RWPE2 (cell line): ENCODE results near the gene MRPL48.

Experiments
- ATAC-seq: fragments of 200-7000 bp; cut with Tn5 transposase; 3 replicates; pipeline ENCODE4 v1.9.1; 2021; ENCODE audit warnings: low read depth
- DNase-seq: peaks from one replicate; pipeline ENCODE4 v3.0.0-alpha.2; 2020; ENCODE audit warnings: low spot score
- H3K27ac ChIP-seq: fragments of 450-650 bp; 2 replicates; pipeline ENCODE4 v1.5.1; 2017; ENCODE audit warnings: mild to moderate bottlenecking; ENCODE audit not compliant: poor library complexity, severe bottlenecking
- H3K27me3 ChIP-seq: fragments of 250-450 bp; sonication (Bioruptor Pico); 2 replicates; pipeline ENCODE4 v1.5.1; 2021; ENCODE audit warnings: mild to moderate bottlenecking, moderate library complexity; ENCODE audit not compliant: insufficient read depth, poor library complexity, severe bottlenecking
- H3K36me3 ChIP-seq: fragments of 250-450 bp; sonication (Bioruptor Pico); 2 replicates; pipeline ENCODE4 v1.5.1; 2020; ENCODE audit warnings: low read depth, mild to moderate bottlenecking, moderate library complexity
- H3K4me1 ChIP-seq: fragments of 250-450 bp; sonication (Bioruptor Pico); 2 replicates; pipeline ENCODE4 v1.5.1; 2021; ENCODE audit warnings: mild to moderate bottlenecking, moderate library complexity; ENCODE audit not compliant: insufficient read depth, poor library complexity, severe bottlenecking
- H3K4me3 ChIP-seq: fragments of 250-450 bp; sonication (Bioruptor Pico); 2 replicates; pipeline ENCODE4 v1.5.1; 2021; ENCODE audit warnings: mild to moderate bottlenecking, moderate library complexity; ENCODE audit not compliant: severe bottlenecking
- H3K9me3 ChIP-seq: fragments of 250-450 bp; sonication (Bioruptor Pico); 2 replicates; pipeline ENCODE4 v1.5.1; 2021; ENCODE audit warnings: mild to moderate bottlenecking, moderate library complexity; ENCODE audit not compliant: severe bottlenecking
- TF ChIP-seq, protein P1 (sequence below): fragments of 450-650 bp; IDR thresholded peaks from one replicate; pipeline ENCODE4 v1.5.1; 2017; ENCODE audit warnings: mild to moderate bottlenecking, moderate library complexity; ENCODE audit not compliant: poor library complexity, severe bottlenecking

Gene MRPL48

DNA sequence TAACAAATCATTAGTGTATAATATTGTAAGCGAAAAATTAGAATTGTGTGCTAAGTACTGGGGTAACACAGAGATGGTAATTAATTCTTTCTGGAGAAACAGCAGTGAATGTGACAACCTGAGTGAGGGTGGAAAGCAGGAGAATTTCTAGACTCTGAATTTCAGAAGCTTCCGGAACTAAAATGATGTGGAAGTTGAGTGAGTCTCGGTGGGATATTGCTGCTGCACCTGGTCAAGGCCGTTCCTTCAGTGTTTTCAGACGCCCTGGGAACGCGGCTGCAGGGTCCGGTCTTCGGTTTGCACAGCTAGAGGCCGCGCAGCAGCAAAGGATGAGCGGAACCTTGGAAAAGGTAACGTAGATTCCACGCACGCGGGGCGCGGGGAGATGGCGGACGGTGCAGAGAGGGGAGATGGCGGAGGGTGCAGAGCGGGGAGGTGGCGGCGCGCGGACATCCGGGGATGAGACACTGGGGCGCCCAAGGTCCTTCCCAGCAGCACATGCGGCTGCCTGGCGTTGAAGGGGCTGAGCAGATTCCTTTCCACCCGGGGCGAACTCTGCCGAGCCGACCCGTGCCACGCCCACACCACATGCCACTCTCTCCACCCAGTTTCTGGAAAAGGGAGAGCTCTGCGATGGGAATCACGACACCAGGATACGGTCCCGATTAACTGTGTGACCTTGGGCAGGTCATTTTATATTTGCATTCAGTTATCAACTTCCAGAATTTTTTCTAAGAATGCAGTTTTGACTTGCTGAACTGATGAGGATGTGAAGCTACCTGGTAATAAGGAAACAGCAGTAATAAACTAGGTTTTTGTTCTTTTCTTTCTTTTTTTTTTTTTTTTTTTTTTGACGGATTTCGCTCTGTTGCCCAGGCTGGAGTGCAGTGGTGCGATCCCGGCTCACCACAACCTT, at the start of gene MRPL48:
MRPL48 (plus strand) TSS at position 232 of the 916 bp plus-strand sequence; CDS start at position 330, 98 bp downstream.
- DNase-seq: peak; percentile 95
- ATAC-seq: peak; percentile 99
- H3K9me3 ChIP-seq: no peaks in the 10 kb centered on the region
- peak within 1 kb of the TSS; percentile 72 for H3K4me3 ChIP-seq
- no peaks in the 10 kb centered on the region for H3K27me3 ChIP-seq
- TF ChIP-seq, protein P1, sequence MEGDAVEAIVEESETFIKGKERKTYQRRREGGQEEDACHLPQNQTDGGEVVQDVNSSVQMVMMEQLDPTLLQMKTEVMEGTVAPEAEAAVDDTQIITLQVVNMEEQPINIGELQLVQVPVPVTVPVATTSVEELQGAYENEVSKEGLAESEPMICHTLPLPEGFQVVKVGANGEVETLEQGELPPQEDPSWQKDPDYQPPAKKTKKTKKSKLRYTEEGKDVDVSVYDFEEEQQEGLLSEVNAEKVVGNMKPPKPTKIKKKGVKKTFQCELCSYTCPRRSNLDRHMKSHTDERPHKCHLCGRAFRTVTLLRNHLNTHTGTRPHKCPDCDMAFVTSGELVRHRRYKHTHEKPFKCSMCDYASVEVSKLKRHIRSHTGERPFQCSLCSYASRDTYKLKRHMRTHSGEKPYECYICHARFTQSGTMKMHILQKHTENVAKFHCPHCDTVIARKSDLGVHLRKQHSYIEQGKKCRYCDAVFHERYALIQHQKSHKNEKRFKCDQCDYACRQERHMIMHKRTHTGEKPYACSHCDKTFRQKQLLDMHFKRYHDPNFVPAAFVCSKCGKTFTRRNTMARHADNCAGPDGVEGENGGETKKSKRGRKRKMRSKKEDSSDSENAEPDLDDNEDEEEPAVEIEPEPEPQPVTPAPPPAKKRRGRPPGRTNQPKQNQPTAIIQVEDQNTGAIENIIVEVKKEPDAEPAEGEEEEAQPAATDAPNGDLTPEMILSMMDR: no peak
- peaks cover 8% of the 10 kb centered on the region for H3K4me1 ChIP-seq
- peak within 1 kb of the TSS; percentile 85 for H3K27ac ChIP-seq
- no peaks in the 10 kb centered on the region for H3K36me3 ChIP-seq

DNA sequence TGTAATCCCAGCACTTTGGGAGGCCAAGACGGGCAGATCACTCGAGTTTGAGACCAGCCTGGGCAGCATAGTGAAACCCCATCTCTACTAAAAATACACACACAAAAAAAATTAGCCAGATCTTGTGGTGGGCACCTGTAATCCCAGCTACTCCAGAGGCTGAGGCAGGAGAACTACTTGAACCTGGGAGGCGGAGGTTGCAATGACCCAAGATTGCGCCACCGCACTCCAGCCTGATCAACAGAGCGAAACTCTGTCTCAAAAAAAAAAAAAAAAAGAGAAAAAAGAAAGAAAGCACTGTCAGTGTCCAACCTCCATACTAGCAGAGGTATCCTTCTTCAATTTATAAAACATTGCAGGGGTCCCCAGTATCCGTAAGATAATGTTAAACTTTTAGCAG, 44.6 kb upstream of the MRPL48 start:
- no peaks in the 10 kb centered on the region for H3K27me3 ChIP-seq
- H3K4me3 ChIP-seq: no peak overlapping the region
- DNase-seq (no peak), ATAC-seq (no peak)
- H3K27ac ChIP-seq: no peak overlapping the region
- peaks cover 3% of the 10 kb centered on the region for H3K4me1 ChIP-seq
- H3K36me3 ChIP-seq: peaks cover 2% of the 10 kb centered on the region; the same call in 1 of the 2 replicates
- TF ChIP-seq, protein P1: no peak
- no peaks in the 10 kb centered on the region for H3K9me3 ChIP-seq

DNA sequence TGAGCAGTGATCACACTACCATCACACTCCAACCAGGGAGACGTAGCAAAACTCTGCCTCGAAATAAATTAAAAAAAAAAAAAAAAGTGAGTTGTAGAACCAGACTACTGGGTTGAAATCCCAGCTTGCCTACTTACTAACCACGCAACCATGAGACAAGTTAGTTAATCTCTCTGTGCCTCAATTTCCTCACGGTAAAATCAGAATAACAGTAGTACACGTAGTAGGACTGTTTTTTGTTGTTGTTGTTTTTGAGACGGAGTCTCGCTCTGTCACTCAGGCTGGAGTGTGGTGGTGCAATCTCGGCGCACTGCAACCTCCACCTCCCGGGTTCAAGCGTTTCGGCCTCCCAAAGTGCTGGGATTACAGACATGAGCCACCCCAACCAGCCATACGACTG, 41.0 kb upstream of the MRPL48 start:
- no peaks in the 10 kb centered on the region for H3K4me1 ChIP-seq
- H3K4me3 ChIP-seq: no peak overlapping the region
- DNase-seq: no peak
- TF ChIP-seq, protein P1: no peak
- H3K9me3 ChIP-seq: no peaks in the 10 kb centered on the region
- H3K36me3 ChIP-seq: peaks cover 7% of the 10 kb centered on the region; the same call in 1 of the 2 replicates
- H3K27me3 ChIP-seq: no peaks in the 10 kb centered on the region
- no peak for ATAC-seq
- H3K27ac ChIP-seq: no peak overlapping the region

DNA sequence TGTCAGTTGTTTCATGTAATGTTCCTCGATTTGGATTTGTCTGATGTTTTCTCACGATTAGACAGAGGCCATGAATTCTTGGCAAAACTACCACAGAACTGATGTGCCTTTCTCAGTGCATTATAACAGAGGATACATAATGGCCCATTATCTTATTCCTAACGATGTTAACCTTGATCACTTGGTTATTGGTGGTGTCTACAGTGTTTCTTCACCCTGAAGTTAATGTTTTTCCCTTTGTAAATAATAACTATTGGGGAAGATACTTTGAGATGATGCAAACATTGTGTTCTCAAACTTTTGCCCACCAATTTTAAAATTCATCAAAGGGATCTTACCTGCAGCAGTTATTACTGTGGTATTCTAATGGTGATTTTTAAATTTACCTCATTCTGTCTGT, 39.9 kb upstream of the MRPL48 start:
- TF ChIP-seq, protein P1: no peak
- ATAC-seq: no peak
- no peaks in the 10 kb centered on the region for H3K9me3 ChIP-seq

DNA sequence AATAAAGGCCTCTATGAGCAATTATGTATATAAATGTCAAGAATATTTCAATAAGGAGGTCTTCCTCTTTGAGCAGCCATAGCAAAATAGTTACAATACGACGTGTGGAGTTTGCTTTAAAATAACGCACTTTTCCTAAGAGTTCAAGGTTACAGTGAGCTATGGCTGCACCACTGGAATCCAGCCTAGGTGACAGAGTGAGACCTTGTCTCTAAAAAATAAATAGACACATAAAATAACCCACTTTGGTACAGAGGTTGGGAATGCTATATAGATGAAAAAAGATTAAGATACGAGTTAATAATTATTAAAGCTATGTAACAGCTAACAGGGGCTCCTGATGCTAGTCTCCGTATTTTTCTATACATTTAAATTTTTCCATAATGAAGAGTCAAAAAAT, 39.4 kb upstream of the MRPL48 start:
- Histone ChIP-seq H3K4me1 (no peaks in the 10 kb centered on the region), H3K27ac (no peak overlapping the region), H3K4me3 (no peak overlapping the region), H3K27me3 (no peaks in the 10 kb centered on the region), H3K36me3 (peaks cover 9% of the 10 kb centered on the region; the same call in 1 of the 2 replicates), H3K9me3 (no peaks in the 10 kb centered on the region)
- TF ChIP-seq, protein P1: no peak
- DNase-seq (no peak), ATAC-seq (no peak)

More for the DNA sequence above, 39.9 kb upstream of the MRPL48 start:
- Histone ChIP-seq H3K27ac (no peak overlapping the region), H3K36me3 (peaks cover 9% of the 10 kb centered on the region; the same call in 1 of the 2 replicates), H3K4me1 (no peaks in the 10 kb centered on the region), H3K4me3 (no peak overlapping the region), H3K27me3 (no peaks in the 10 kb centered on the region)
- no peak for DNase-seq
